DMS 273 treated with DMSO at 0.1 percent for 48 hours (cell line): ENCODE measurements around the gene SHMT2.
"Not testable (repeated sequence)": the region's sequence is repeated elsewhere in the genome, so short reads cannot be mapped to it uniquely, and the experiment has no call there.

Experiments
- DNase-seq: peaks from one replicate; lab custom pipeline; 2025; lab: John Stamatoyannopoulos, UW

The SHMT2 gene

DNA sequence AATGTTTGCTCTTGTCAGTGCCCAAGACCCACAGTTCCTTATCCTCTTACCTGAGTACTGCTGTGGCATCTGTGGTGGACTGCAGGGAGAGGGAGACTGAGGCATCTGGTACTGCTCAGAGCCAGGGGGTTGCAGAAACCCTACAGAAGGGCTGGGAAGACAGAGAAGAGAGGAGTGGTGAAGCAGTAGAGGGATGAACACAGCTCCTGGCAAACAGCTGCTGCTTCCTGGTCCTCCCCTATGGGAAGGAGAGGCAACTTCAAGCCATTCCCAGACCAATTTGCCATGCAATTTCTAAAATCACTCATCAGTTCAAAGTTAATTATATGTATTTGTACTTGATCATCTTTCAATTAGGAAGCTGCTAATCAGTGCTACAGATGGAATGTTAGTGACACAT lies 37.2 kb downstream of the SHMT2 start:
- no peak for DNase-seq

DNA sequence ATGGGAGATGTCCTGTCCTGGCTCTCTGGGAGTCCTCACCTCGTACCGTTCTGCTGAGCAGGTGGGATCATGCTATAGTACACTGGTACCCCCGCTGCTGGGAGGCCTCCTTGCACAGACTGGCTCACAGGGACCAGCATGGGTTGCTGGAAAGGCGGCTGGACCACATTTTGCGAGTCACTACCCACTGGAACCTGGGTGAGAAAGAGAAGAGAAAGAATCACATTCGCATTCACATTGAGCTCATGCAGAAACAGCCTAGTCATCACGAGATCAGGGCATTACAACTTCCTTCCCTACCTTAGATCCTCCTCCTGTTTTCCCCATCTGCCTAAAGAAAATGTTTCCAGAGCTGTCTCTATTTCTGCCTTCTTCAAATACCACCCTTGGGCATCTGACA lies 38.8 kb downstream of the SHMT2 start:
- DNase-seq: no peak

DNA sequence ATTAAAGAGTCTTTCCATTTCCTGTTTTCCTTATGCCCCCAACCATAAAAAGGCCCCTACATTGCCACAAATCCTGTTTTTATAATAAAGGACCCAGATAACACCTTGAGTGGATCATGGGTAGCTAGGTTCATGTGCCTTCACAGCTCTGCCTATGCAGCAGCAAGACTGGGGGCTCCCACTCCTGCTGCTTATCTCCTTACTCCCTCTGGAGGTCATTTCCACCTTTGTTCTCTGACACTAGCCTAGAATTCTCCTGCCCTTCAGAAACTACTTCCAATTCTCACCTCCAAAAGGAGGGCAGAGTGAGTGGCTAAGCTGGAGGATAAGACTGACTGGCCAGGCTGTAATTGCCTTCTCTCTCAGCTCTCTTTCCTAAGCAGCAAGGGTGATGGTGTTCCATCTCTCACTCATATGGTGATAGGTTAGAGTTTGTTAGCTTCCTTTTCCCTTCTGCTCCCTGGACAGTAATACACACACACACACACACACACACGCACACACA lies 41.5 kb downstream of the SHMT2 start:
- no peak for DNase-seq

DNA sequence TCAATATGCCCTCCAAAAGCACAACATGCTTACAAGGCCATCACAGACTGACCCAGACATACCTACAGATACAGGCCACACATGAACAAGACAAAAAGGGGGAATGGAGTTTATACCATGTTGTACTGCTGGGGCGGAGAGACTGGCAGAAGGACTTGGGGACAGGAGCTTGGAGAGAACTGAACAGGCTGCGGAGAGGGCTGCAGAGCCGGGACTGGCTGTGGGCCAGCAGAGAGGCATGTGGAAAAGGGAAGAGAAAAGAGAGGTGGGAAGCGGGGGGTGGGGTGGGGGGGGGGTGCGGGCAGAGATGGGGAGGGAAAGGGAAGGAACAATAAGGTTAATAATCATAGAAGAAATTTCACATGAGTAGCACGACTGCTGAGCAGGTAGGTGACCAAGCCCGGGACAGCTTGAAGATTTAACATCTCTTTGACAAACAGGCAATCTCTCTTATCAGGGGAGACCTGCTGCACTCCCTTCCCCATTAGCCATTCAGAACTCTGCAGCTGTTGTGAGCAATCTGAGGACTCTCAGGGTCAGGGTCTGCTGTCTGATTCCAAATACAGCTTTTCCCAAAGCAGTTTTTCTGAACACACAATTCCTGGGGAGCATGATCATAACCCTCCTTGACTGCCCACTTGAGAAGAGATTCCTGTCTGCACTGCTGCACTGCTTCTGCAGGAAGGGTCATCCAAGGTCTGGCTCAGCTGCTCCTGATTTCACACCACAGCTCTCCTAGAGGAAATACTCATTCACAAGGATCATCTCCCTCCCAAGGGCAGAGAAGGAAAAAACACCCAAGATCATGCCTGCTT lies 43.0 kb downstream of the SHMT2 start:
- no peak for DNase-seq

DNA sequence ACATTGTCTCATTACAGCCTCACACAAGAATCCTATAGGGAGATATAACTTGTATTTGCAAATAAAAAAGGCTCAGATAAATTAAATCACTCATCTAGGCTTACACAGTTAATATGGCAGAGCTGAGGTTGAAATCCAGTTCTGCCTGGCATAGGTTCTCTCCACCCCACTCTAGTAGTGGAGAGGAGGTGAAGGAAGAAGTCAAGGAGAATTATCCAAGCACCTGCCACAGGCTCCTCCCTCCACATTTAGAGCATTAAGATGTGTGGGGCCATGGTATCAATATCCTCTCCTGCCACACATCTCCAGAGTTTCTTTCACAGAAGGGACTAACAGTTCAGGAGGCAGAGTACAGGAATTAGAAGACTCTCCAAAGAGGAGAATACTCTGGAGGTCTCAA lies 44.0 kb downstream of the SHMT2 start:
- DNase-seq: no peak

DNA sequence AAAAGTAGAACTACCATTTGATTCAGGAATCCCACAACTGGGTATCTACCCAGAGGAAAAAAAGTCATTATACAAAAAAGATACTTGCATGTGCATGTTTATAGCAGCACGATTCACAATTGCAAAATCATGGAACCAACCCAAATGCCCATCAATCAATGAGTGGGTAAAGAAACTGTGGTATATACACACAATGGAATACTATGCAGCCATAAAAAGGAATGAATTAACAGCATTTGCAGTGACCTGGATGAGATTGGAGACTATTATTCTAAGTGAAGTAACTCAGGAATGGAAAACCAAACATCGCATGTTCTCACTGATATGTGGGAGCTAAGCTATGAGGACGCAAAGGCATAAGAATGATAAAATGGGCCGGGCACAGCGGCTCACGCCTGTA lies 46.7 kb downstream of the SHMT2 start:
- not testable (repeated sequence) for DNase-seq

DNA sequence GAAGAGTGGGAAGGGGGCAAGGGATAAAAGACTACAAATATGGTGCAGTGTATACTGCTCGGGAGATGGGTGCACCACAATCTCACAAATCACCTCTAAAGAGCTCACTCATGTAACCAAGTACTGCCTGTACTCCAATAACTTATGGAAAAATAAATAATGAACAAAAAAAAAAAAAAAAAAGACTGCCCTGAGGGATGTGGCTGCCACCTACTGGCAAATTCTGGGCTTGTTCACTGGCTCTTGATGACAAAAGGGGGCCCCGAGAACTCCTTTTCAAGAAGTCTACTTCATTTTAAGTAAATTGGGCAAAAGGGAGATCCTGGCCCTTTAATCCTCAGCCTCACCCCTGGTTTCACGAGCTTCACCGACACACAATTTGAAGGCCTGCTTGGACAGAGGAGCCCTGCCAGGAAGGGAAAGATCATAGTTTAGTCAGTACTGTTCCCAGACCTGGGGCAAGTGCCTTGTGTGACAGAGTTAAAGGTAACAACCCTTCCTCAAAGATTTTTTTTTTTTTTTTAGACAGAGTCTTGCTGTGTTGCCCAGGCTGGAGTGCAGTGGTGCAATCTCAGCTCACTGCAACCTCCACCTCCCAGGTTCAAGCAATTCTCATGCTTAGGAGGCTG lies 47.5 kb downstream of the SHMT2 start:
- no peak for DNase-seq

DNA sequence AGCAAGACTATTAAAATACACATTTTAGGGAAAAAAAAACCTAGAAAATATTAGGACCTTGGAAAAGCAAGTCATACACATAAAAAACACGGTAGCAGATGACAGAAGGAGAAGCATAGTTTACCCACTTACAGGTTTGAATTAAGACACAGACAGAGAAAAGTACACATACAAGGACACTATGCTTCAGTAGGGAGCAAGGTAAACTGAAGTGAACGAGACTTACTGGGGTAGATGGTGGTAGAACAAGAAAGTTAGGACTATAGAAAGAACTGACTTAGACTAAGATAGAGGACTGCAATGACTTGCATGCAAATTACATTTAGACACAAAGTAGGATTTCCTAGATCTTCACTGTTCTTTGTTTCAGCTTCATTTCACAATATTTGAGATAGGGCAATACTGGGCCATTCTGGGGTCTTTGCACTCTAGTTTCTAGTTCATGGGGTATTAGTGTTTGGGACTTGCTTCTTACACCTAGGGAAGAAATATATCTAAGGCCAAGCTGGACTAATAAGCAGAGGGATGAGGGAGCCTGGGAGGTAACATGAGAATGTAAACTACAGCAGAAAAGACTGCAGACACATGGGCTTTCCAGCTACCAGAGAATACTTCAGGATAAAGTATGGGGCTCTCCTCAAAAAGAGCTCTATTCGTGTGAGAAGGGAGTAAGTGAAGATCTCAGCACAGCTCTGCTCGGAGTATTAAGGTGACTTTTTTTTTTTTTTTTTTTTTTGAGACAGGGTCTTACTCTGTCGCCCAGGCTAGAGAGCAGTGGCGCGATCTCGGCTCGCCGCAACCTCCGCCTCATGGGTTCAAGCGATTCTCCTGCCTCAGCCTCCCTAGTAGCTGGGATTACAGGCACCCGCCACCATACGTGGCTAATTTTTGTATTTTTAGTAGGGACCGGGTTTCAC lies 49.2 kb downstream of the SHMT2 start:
- no peak for DNase-seq

DNA sequence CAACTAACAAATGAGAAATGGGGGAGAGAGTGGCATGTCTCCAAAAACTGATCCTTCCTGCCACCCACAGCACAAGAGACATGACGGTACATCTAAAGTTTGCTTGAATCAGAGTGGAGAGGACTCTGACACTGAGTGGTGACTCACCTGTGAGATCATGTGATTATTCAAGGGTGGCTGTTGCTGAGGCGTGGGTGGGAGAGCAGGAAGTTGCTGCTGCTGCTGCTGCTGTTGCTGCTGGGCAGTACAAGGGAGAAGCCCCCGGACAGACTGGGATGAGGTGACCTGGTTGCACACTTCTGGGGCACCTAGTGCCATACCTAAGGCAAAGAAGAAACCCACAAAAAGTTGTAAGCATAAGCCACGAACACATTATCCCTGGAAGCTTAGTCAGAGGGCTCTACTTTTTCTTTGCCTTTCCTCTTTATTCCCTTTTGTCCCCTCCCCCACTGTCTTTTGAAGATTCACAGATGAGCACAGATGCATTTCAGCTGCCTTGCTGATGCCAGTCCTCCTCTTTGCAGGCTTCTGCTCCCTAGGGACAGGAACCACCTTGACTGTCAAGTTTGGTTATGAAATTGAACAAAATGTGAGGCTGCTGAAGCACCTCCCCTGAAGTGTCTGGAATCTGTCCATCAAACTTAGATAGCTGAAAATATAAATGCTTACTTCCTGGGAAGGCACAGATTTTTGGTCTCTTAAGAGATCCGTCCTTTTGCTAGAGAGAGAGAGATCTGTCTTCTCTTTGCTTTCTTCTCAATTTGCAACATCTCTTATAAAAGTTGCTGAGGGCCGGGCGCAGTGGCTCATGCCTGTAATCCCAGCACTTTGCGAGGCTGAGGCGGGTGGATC lies 50.9 kb downstream of the SHMT2 start:
- no peak for DNase-seq

DNA sequence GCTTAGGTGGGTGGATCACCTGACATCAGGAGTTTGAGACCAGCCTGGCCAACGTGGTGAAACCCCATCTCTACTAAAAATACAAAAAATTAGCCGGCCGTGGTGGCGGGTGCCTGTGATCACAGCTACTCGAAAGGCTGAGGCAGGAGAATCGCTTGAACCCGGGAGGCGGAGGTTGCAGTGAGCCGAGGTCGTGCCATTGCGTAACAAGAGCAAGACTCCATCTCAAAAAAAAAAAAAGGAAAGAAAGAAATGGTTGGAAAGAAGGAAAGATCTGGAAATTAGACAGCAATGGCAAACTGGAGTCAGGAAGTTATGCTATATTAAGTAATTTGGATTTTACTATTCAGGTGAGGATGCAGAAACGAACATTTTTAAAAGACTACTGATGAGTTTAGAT lies 52.6 kb downstream of the SHMT2 start:
- not testable (repeated sequence) for DNase-seq
